ENCODE data around the gene MAP4K3.
"Not testable (repeated sequence)": the region's sequence is repeated elsewhere in the genome, so short reads cannot be mapped to it uniquely, and the experiment has no call there.

MAP4K3 gene

DNA sequence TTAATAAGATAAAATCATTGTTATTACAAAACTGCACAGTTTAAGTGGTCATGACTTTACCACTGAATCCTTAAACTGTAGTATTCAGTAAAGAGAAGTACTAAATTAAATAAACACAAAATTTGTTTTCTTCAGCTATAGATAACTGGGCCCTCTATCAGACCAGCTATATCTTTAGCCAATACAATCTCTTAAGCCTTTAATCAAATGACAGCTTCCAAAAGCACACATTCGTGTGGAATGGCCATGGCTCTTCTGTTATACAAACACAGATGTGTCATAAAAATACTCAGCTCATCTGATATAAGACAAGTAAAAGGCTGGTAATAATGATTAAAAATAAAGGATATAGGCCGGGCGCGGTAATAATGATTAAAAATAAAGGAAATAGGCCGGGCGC lies 135.7 kb downstream of the MAP4K3 start:
- DNase-seq (ENCODE audit: low read depth in 2 of 2) = no peak

DNA sequence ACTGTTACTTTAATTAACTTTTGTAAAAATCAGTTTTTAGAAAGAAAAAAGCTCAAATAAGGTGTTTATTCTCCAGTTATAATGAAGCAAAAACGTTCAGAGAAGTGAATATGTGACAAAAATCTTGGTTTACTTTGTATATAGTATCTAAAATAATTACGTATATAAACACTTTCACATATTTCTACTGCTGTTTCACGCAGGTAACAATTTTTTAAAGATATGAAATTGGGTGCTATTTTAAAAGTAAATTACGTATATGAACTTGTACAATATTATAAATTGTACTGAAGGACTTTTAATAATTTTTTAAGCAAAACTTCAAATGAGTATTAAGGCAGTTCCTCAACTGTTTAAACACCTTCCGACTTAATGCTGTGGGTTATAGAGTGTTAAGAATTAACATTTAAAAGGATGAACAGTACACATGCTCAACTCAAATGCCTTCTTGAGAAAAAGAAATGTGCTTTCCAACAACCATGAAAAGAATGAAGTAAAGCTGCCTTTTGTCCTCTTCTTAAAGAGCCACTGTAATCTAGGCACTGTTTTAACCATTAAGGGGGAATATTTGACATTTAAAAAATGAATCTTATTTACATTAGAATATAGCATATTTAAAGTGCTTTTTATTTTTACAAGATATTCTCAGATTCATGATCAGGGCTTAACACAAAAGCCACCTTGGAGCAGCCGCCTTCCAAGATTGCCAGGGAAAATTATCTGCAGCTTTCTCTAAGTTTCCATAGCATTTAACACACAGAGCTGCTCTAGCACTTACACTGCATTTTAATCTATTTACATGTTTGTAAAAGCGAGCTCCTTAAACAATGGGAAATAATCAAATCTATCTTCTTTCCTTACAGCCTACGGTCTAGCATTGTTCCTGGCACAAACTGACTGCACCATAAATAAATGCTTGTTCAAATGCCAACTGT lies 136.8 kb downstream of the MAP4K3 start:
- no peak for DNase-seq (ENCODE audit: low read depth in 2 of 2)

DNA sequence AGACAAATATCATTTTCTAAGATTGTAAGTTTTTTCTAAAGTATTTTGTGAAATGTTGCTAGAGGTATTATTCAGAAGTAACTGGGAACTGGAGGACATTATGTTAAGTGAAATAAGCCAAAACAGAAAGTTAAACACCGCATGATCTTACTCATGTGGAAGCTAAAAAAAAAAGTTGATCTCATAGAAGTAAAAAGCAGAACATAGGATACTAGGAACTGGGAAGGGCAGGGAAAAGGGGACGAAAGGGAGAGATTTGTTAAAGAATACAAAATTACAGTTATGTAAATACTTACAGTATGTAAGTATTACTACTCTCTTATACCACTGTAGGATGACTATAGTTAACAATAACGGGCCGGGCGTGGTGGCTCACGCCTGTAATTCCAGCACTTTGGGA lies 146.7 kb downstream of the MAP4K3 start:
- DNase-seq (ENCODE audit: low read depth in 2 of 2) = no peak

DNA sequence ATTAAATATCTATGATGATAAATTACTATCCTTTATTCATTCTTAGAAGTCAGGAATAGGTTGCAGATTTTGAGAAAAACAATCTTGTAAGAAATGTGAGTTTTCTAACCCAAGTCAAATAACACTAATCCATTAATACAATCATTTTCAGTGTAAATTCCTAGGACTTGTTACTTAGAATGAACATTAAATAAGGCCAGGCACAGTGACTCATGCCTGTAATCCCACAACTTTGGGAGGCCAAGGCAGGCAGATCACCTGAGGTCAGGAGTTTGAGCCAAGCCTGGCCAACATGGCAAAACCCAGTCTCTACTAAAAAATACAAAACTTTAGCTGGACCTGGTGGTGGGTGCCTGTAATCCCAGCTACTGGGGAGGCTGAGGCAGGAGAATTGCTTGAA lies 147.5 kb downstream of the MAP4K3 start:
- DNase-seq (ENCODE audit: low read depth in 2 of 2) = no peak

DNA sequence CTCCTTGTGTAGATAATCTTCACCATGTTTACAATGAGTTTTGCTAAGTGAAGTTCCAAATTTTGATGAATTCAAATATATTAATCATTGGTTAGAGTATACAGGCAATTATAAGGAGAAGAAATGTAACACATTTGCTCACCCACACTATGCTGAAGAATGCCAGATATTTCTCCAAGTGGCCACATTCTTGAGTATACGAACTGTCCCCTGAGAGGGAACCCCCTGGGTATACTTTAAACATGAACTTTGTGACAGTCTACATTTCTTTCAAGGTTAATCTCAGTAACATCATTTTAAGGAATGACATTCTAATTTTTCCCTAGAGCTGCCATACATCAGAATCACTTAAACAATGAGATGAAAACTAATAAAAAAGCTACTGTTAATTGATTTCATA lies 153.5 kb downstream of the MAP4K3 start:
- no peak for DNase-seq (ENCODE audit: low read depth in 2 of 2)

DNA sequence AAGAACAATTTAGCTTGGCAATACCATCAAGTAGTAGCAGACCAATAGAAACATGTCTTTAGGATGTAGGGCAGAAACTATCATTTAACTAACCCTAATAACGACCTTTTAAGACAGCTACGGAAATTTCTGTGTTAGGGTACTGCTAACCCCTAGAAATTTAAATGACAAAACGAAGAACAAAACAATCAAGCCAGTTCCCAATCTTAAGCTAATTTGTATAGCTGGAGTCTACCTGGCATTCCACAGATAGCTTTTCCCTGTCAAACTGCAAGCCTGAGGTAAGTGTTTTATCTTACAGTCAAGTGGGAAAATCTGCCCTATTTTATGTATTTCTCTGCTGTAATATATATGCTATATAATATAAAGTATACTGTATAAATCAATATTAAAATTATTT lies 155.7 kb downstream of the MAP4K3 start:
- no peak for DNase-seq (ENCODE audit: low read depth in 2 of 2)

DNA sequence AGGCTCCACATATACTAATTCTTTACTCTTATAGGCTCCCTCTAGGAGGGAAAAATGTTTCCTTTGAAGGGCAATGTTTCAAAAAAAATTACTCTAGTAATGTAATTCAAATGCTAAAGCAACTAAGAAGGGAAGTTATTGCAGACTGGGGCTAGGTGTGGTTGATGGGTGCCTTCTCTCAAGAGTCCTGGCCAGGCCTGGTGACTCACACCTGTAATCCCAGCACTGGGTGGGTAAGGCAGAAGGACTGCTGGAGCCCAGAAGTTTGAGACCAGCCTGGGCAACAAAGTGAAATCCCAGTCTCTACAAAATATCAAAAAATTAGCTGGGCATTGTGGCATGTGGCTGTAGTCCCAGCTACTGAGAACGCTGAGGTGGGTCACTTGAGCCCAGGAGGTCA lies 162.1 kb downstream of the MAP4K3 start:
- DNase-seq (ENCODE audit: low read depth in 2 of 2) = no peak

DNA sequence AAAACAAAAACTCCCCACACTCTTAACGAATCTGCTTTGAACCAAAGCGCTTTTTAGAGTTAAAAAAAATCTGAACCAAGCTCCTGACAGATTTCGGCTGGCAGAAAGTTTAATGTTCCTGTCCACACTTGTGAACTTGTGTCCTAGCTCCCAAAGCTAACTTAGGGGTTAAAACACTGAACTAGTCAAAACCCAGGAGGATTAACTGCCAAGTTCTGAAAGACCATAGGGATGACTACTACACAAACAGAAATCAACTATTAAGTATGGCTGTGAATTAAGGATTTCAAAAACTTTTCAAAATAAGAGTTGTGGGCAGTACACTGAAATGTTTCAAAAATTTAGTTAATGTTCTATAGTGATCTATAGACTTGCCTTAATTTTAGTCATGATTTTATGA lies 167.1 kb downstream of the MAP4K3 start:
- no peak for DNase-seq (ENCODE audit: low read depth in 2 of 2)

DNA sequence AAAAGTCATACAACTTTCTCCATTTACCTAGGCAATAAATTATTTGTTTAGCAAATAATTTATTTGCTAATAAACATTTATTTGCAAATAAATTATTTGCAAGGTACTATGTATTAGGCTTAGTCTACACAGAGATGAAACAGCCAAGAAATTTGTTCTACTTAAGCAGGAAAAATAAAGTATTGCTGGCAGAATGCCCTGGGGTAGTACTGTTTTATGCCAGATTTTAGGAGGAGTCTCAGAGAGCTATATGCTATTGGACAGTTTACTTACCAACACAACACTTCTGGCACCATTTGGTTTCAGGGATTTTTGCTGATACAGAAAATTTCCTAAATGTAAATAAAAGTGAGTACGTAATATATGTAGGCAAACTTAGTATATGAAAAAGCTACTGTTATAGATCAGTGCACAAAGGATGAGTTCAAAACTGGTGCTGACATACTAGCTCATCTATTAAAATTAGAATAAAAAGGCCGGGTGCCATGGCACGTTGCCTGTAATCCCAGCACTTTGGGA lies 170.1 kb downstream of the MAP4K3 start:
- DNase-seq (ENCODE audit: low read depth in 2 of 2) = no peak

DNA sequence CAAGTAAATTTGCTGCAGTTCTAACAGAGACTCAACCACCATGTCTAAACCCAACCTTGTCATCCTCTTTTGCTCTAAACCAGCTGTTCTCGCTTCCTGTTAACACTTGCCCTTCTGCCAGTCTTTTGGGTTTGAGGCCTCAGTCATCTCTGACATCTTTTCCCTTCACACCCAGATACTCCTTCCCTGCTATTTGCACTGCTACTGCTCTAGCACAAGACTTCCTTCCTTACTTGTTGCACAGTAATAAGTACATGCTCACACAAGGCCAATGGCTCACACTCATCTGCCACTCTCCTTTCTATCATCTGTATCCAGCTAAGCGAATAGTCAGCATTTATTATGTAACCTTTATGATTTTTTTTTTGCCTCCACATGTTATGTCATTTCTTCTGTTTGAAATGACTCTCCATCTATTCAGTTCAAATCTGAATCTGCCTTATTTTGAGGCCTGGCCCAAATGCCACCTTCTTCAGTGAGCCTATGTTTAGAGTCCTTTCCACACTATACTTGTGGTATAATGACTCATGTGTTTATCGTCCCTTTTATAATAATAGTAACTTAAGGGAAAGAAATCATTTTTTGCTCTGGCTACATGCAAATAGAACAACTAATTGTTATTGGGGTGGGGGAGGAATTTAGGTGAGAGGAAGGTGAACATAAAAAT lies 170.8 kb downstream of the MAP4K3 start:
- no peak for DNase-seq (ENCODE audit: low read depth in 2 of 2)

DNA sequence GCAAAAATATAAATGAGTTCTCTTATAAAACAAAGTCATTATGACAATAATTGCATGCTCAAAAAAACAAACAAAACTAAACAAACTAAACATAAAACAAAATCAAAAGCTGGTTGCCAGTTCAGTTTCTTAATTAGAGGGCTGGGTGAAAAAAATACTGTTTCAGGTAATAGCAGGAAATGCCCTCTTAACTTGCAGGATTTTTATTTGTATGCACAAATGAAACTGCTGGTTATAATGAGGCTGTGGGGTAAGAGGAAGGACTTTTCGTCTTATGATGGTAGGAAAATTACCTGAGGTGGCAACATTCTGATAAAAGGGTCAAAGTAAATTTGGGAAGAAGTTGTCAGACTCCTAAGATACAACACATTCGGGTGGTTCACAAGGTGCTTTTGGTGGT lies 171.8 kb downstream of the MAP4K3 start:
- no peak for DNase-seq (ENCODE audit: low read depth in 2 of 2)

DNA sequence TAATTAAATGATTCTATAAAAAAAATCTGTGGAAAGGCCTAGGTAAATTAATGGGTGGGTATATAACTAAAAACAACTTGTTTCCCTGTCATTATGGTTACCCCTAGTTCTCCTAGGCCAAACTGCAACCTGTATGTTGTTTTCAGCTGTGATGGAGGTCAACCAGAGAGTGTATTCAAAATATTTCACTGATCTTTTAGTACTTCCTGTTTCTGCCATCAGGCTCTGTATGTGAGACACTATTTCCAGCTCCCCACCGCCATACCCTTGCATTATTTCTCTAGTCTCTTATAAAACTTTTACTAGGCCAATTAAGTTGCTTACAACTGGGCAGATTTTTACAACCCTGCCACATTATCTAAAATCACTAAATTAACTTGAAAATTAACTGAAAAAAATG lies 172.4 kb downstream of the MAP4K3 start:
- no peak for DNase-seq (ENCODE audit: low read depth in 2 of 2)

DNA sequence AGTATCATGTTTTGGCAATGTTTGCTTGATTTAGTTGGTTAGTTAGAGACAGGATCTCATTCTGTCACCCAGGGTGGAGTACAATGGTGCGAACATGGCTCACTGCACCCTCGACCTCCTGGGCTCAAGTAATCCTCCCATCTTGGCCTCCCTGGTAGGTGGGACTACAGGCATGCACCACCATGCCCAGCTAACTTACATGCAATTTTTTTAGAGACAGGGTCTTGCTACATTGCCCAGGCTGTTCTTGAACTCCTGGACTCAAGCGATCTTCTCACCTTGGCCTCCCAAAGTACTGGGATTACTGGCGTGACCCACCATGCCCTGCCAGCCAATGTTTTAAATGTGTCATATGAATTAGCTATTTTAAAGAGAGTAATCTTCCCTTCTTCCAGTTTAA lies 177.0 kb downstream of the MAP4K3 start:
- DNase-seq (ENCODE audit: low read depth in 2 of 2) = no peak

DNA sequence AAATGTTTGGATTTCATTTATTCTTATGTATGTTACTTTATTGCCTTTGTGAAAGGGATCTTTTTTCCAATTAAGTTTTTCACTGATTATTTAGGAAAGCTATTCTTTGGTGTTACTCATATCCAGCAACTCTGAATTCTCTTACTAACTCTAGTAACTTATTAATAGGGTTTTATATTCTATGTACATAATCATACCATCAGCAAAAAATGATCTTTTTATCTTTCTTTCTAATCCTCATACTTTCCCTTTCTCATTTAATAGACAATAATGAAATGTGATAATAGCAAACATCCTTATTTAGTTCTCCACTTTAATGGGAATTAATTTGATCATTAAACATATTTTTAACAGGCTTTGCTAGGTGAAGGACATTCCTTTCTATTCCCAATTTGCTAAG lies 181.0 kb downstream of the MAP4K3 start:
- no peak for DNase-seq (ENCODE audit: low read depth in 2 of 2)

DNA sequence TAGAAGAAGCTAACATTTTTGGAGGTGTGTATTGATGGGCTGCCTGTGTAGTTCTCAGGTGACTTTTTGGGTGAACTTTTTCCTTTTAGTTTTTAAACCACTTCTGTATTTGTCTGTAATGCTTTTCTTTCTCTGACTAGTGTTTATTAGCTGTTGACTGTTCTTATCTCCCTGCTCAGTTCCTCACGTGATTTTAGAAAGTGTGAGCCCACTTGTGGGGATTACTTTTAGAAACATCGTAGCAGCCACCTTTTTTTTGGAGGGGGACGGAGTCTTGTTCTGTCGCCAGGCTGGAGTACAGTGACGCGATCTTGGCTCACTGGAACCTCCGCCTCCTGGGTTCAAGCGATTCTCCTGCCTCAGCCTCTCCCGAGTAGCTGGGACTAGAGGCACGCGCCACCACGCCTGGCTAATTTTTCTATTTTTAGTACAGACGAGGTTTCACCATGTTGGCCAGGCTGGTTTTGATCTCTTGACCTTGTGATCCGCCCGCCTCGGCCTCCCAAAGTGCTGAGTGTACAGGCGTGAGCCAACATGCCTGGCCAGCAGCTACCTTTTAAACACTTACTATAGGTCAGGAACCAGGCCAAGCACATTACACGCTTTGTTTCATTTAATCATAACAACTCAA lies 184.1 kb downstream of the MAP4K3 start:
- DNase-seq (ENCODE audit: low read depth in 2 of 2) = no peak

DNA sequence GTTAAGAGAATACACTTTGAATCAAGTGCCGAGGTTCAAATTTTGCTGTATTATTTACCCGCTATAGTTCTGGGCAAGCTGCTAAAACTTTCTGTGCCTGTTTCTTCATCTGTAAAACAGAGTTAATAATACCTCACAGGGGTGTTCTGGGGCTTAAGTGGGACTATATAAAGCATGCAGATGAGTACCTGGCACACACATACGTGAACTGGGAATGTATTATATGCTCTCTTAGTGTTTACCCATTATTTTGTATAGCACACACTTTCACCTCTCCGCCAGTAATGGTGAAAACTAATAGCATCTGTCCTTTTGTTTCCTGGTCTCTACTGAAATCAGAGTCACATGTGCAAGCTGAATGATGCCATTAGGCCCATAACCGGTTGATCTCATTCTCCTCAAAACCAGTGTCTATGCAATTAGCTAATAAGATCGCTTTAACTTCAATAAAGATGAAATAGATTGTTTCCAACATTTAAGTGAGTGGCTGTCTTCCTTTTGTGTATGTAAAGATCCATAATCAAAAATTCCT lies 189.5 kb downstream of the MAP4K3 start:
- no peak for DNase-seq (ENCODE audit: low read depth in 2 of 2)

DNA sequence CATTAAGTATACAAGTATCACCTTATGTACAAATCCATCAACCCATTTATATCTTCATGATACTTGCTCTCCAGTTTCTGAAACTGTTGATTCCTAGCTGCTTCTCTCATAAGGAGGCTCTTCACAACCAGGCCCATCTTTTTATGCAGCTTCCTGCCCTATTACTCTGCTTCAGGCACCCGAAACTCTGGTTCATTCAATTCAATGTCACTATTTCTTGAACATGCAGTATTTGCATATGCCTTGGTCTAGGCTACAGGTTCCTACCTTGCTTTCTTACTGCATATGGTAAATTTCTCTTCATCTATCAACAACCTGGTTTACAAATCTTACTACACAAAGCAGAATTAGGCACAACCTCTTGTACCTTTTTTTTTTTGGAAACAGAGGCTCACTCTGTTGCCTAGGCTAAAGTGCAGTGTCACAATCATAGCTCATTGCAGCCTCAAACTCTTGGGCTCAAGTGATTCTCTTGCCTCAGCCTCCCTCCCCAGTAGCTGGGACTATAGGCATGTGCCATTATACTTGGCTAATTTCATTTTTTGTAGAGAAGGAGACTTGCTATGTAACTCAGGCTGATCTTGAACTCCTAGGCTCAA lies 190.6 kb downstream of the MAP4K3 start:
- no peak for DNase-seq (ENCODE audit: low read depth in 2 of 2)

DNA sequence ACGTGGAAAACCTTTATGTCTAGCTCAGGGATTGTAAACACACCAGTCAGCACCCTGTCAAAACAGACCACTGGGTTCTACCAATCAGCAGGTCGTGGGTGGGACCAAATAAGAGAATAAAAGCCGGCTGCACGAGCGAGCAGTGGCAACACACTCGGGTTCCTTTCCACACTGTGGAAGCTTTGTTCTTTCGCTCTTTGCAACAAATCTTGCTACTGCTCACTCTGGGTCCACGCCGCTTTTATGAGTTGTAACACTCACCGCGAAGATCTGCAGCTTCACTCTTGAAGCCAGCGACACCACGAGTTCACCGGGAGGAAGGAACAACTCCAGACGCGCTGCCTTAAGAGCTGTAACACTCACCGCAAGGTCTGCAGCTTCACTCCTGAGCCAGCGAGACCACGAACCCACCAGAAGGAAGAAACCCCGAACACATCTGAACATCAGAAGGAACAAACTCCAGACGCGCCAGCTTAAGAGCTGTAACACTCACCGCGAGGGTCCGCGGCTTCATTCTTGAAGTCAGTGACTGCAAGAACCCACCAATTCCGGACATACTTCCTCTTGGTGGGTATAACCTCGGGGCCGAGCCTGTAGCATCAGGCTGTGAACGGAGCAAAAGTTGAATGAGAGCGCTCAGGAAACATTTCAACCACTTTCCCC lies 192.0 kb downstream of the MAP4K3 start:
- not testable (repeated sequence) for DNase-seq (ENCODE audit: low read depth in 2 of 2)

DNA sequence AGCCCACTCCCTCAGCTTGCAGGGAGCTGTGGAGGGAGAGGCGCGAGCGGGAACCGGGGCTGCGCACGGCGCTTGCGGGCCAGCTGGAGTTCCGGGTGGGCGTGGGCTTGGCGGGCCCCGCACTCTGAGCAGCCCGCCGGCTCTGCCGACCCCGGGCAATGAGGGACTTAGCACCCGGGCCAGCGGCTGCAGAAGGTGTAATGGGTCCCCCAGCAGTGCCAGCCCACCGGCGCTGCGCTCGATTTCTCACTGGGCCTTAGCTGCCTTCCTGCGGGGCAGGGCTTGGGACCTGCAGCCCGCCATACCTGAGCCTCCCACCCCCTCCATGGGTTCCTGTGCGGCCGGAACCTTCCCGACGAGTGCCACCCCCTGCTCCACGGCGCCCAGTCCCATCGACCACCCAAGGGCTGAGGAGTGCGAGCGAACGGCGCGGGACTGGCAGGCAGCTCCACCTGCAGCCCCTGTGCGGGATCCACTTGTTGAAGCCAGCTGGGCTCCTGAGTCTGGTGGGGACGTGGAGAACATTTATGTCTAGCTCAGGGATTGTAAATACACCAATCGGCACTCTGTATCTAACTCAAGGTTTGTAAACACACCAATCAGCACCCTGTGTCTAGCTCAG lies 192.7 kb downstream of the MAP4K3 start:
- not testable (repeated sequence) for DNase-seq (ENCODE audit: low read depth in 2 of 2)

DNA sequence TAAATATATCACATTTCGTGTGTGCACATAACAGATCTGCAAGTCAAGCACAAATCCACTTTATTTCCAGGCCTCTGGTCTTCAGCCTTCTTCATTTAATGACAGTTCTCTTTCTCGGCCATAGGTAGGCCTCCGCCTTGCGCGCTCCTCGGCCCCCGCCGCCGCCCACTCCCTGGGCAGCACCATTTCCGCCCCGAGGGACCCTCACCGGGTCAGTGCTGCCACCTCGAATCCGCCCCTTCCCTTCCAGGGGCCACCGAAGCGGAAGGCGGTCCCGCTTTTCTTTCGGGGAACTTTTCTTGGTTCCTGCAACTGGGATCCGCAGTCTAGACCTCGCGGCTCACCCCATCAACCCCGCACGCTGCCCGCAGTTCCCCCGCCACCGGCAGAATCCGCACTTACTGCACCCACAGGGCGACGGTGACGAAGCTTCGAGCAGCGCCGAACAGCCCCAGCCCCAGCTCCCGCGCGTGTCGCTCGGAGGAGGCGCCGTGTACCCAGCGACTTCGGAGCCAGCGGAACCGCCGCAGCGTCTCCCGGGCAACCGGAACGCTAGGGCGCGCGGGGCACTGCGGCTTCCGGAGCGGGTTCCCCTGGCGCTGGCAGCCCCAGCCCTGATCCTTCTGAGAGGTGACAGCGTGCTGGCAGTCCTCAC lies 193.5 kb downstream of the MAP4K3 start, which contains the start of gene CDKL4:
TSS of gene CDKL4 (minus strand) at position 502 of the 655 bp plus-strand sequence.
- no peak for DNase-seq (ENCODE audit: low read depth in 2 of 2)
